SK-N-SH treated with all-trans-retinoic acid at 6 μM for 48 hours (cell line): ENCODE results near the gene CALHM2.

Experiments used
- CSRNP3 ChIP-seq: fragments of 250-450 bp; sonication (Bioruptor Pico); IDR thresholded peaks from 2 replicates; pipeline ENCODE4 v1.5.1; 2021; ENCODE audit warnings: mild to moderate bottlenecking, moderate library complexity
- ESRRG ChIP-seq: fragments of 250-450 bp; sonication (Bioruptor Pico); IDR thresholded peaks from 2 replicates; pipeline ENCODE4 v1.6.1; 2021; ENCODE audit warnings: mild to moderate bottlenecking
- GLIS3 ChIP-seq: fragments of 250-450 bp; sonication (Bioruptor Pico); IDR thresholded peaks from 2 replicates; pipeline ENCODE4 v1.5.0; 2020; ENCODE audit warnings: mild to moderate bottlenecking, moderate library complexity
- ISL1 ChIP-seq: fragments of 250-450 bp; sonication (Bioruptor Pico); IDR thresholded peaks from 2 replicates; pipeline ENCODE4 v2.1.2; 2022; ENCODE audit warnings: mild to moderate bottlenecking, moderate library complexity
- PPARA ChIP-seq: fragments of 250-450 bp; sonication (Bioruptor Pico); IDR thresholded peaks from 2 replicates; pipeline ENCODE4 v1.5.0; 2020; ENCODE audit warnings: mild to moderate bottlenecking, borderline replicate concordance
- TCF4 ChIP-seq: fragments of 250-450 bp; sonication (Bioruptor Pico); IDR thresholded peaks from 2 replicates; pipeline ENCODE4 v1.8.0; 2021; ENCODE audit warnings: mild to moderate bottlenecking, moderate library complexity, borderline replicate concordance
- ZFP30 ChIP-seq: fragments of 450-650 bp; formaldehyde crosslinking; IDR thresholded peaks from 2 replicates; pipeline ENCODE4 v1.5.0; 2022; ENCODE audit warnings: mild to moderate bottlenecking, moderate library complexity
- ZNF565 ChIP-seq: fragments of 450-650 bp; formaldehyde crosslinking; conservative IDR thresholded peaks from 2 replicates; pipeline ENCODE4 v1.5.0; 2020; ENCODE audit warnings: low read depth, mild to moderate bottlenecking, moderate library complexity
- TF ChIP-seq, protein P1 (sequence below): fragments of 250-450 bp; sonication (Bioruptor Pico); IDR thresholded peaks from 2 replicates; pipeline ENCODE4 v1.8.0; 2020; ENCODE audit warnings: mild to moderate bottlenecking, moderate library complexity, borderline replicate concordance
- TF ChIP-seq, protein P2 (sequence below): fragments of 250-450 bp; sonication (Bioruptor Pico); IDR thresholded peaks from 2 replicates; pipeline ENCODE4 v1.5.0; 2020; ENCODE audit warnings: mild to moderate bottlenecking, moderate library complexity
- TF ChIP-seq, protein P3 (sequence below): fragments of 250-450 bp; sonication (Bioruptor Pico); IDR thresholded peaks from 2 replicates; pipeline ENCODE4 v1.5.1; 2020; ENCODE audit warnings: low read depth, mild to moderate bottlenecking, moderate library complexity

- TF ChIP-seq ZFP30 (CRISPR knock-in tag) (no peak), PPARA (no peak), CSRNP3 (CRISPR knock-in tag) (no peak), TCF4 (CRISPR knock-in tag) (no peak), ZNF565 (CRISPR knock-in tag) (no peak), ISL1 (CRISPR knock-in tag) (no peak), GLIS3 (no peak), ESRRG (CRISPR knock-in tag) (no peak)
- TF ChIP-seq, protein P1, sequence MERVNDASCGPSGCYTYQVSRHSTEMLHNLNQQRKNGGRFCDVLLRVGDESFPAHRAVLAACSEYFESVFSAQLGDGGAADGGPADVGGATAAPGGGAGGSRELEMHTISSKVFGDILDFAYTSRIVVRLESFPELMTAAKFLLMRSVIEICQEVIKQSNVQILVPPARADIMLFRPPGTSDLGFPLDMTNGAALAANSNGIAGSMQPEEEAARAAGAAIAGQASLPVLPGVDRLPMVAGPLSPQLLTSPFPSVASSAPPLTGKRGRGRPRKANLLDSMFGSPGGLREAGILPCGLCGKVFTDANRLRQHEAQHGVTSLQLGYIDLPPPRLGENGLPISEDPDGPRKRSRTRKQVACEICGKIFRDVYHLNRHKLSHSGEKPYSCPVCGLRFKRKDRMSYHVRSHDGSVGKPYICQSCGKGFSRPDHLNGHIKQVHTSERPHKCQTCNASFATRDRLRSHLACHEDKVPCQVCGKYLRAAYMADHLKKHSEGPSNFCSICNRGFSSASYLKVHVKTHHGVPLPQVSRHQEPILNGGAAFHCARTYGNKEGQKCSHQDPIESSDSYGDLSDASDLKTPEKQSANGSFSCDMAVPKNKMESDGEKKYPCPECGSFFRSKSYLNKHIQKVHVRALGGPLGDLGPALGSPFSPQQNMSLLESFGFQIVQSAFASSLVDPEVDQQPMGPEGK (CRISPR knock-in tag): no peak
- TF ChIP-seq, protein P2, sequence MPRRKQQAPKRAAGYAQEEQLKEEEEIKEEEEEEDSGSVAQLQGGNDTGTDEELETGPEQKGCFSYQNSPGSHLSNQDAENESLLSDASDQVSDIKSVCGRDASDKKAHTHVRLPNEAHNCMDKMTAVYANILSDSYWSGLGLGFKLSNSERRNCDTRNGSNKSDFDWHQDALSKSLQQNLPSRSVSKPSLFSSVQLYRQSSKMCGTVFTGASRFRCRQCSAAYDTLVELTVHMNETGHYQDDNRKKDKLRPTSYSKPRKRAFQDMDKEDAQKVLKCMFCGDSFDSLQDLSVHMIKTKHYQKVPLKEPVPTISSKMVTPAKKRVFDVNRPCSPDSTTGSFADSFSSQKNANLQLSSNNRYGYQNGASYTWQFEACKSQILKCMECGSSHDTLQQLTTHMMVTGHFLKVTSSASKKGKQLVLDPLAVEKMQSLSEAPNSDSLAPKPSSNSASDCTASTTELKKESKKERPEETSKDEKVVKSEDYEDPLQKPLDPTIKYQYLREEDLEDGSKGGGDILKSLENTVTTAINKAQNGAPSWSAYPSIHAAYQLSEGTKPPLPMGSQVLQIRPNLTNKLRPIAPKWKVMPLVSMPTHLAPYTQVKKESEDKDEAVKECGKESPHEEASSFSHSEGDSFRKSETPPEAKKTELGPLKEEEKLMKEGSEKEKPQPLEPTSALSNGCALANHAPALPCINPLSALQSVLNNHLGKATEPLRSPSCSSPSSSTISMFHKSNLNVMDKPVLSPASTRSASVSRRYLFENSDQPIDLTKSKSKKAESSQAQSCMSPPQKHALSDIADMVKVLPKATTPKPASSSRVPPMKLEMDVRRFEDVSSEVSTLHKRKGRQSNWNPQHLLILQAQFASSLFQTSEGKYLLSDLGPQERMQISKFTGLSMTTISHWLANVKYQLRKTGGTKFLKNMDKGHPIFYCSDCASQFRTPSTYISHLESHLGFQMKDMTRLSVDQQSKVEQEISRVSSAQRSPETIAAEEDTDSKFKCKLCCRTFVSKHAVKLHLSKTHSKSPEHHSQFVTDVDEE: no peak
- TF ChIP-seq, protein P3, sequence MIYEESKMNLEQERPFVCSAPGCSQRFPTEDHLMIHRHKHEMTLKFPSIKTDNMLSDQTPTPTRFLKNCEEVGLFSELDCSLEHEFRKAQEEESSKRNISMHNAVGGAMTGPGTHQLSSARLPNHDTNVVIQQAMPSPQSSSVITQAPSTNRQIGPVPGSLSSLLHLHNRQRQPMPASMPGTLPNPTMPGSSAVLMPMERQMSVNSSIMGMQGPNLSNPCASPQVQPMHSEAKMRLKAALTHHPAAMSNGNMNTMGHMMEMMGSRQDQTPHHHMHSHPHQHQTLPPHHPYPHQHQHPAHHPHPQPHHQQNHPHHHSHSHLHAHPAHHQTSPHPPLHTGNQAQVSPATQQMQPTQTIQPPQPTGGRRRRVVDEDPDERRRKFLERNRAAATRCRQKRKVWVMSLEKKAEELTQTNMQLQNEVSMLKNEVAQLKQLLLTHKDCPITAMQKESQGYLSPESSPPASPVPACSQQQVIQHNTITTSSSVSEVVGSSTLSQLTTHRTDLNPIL (CRISPR knock-in tag): no peak
These were observed 498 bp upstream of the CALHM2 start for GRCh38 chr10:103452506-103453230.
